Measurements from ENCODE around the gene SEPHS1. TPM values are rescaled to one million over a fixed set of nuclear protein-coding genes. Genes with fewer than 3 reads are reported as not detected.

SEPHS1 gene
- total and polyA plus RNA-seq, 2 of the 8 experiments (the other 6 are each of a cell fraction or from before 2014, with no cell fraction given): 270 to 683 TPM

- no peak for TF ChIP-seq SIX5 (IDR thresholded peaks at IDR 0.05; ENCODE audit: low read depth, low read length)
- TF ChIP-seq TAF7 (optimal IDR thresholded peaks at IDR 0.05; ENCODE audit: borderline replicate concordance, low read depth, low read length): peak; percentile 76
- TF ChIP-seq E2F6 (IDR thresholded peaks at IDR 0.05): no peak
- TF ChIP-seq BRCA1 (IDR thresholded peaks at IDR 0.05; ENCODE audit: low read depth, low read length): no peak
- TF ChIP-seq SRF (IDR thresholded peaks at IDR 0.05; ENCODE audit: low read depth, low read length): no peak
- no peak for TF ChIP-seq KDM1A (IDR thresholded peaks at IDR 0.05; ENCODE audit: borderline replicate concordance, low read length)
- TF ChIP-seq NRF1 (IDR thresholded peaks at IDR 0.05; ENCODE audit: low read depth, low read length): no peak
- no peak for TF ChIP-seq CREB1 (IDR thresholded peaks at IDR 0.05)
- TF ChIP-seq FOSL1 (IDR thresholded peaks at IDR 0.05; ENCODE audit: insufficient read depth, low read depth, low read length): no peak
- no peak for TF ChIP-seq JUND (IDR thresholded peaks at IDR 0.05; ENCODE audit: low read length)
- TF ChIP-seq CTCF (IDR thresholded peaks at IDR 0.05; ENCODE audit: control extremely low read depth in 1 of 3, insufficient read depth in 1 of 3, low read depth in 1 of 3, low read length in 3 of 3): no peak
- no peak for TF ChIP-seq EZH2 (IDR thresholded peaks at IDR 0.05; ENCODE audit: low read depth, low read length, severe bottlenecking)
- TF ChIP-seq RFX5 (IDR thresholded peaks at IDR 0.05; ENCODE audit: borderline replicate concordance, low read depth, low read length): no peak
- no peak for TF ChIP-seq JUN (IDR thresholded peaks at IDR 0.05; ENCODE audit: low read depth, low read length)
- TF ChIP-seq HDAC2 (IDR thresholded peaks at IDR 0.05; ENCODE audit: borderline replicate concordance in 1 of 2, low read depth in 2 of 2, low read length in 2 of 2): peak in 1 of 2 experiments; percentile 59; a peak in 1 of 4 replicates
- TF ChIP-seq POLR2A (IDR thresholded peaks at IDR 0.05; ENCODE audit: control extremely low read depth in 1 of 2, low read depth in 2 of 2, low read length in 2 of 2): peak; percentile 41 to 65
- no peak for TF ChIP-seq TCF12 (IDR thresholded peaks at IDR 0.05; ENCODE audit: low read depth, low read length)
- TF ChIP-seq EP300 (IDR thresholded peaks at IDR 0.05; ENCODE audit: borderline replicate concordance in 1 of 2, low read depth in 2 of 2, low read length in 2 of 2): no peak
- no peak for TF ChIP-seq RXRA (IDR thresholded peaks at IDR 0.05; ENCODE audit: insufficient read depth, low read depth, low read length)
- no peak for TF ChIP-seq NANOG (IDR thresholded peaks at IDR 0.05; ENCODE audit: insufficient read depth, low read depth, low read length, poor library complexity, severe bottlenecking)
Measured at GRCh38 chr10:13348216-13349017, at the start of gene SEPHS1 (continued).

All from H1 (cell line).